GM12872 (cell line): Measurements from ENCODE around the gene MRAP2.

Experiments
- TF ChIP-seq, protein P1 (sequence below): IDR thresholded peaks from 3 replicates; pipeline ENCODE4 v1.5.1; 2011; ENCODE audit warnings: low read depth, mild to moderate bottlenecking, low read length, moderate library complexity; ENCODE audit not compliant: insufficient read depth

The MRAP2 gene

GRCh38 chr6:84062519-84063154 is 29.1 kb downstream of the MRAP2 start:
- TF ChIP-seq, protein P1, sequence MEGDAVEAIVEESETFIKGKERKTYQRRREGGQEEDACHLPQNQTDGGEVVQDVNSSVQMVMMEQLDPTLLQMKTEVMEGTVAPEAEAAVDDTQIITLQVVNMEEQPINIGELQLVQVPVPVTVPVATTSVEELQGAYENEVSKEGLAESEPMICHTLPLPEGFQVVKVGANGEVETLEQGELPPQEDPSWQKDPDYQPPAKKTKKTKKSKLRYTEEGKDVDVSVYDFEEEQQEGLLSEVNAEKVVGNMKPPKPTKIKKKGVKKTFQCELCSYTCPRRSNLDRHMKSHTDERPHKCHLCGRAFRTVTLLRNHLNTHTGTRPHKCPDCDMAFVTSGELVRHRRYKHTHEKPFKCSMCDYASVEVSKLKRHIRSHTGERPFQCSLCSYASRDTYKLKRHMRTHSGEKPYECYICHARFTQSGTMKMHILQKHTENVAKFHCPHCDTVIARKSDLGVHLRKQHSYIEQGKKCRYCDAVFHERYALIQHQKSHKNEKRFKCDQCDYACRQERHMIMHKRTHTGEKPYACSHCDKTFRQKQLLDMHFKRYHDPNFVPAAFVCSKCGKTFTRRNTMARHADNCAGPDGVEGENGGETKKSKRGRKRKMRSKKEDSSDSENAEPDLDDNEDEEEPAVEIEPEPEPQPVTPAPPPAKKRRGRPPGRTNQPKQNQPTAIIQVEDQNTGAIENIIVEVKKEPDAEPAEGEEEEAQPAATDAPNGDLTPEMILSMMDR: no peak

DNA sequence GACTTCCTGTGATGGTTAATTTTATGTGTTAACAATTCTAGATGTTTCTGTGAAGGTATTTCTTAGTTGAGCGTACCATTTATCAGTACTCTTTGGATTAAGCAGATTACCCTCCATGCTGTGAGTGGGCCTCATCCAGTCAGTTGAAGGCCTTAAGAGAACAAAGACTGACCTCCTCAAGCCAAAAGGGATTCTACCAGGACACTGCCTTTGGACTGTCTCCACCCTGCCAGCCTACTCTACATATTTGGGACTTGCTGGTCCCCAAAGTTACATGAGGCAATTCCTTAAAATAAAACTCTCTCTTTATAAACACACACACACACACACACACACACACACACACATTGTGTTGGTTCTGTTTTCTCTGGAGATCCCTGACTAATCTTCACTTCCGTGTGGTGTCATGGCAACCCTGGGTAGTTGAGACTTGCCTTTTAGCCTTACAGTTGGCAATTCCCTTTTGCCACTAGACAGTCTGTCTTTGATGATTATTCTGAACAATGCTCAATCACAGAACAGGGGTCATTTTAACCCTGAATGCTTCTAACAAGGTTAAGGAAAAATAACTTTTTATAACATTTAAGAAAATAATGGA is 32.2 kb downstream of the MRAP2 start:
- TF ChIP-seq, protein P1: no peak

- TF ChIP-seq, protein P1: no peak
These were observed 33.0 kb downstream of the MRAP2 start for GRCh38 chr6:84066536-84066935.

DNA sequence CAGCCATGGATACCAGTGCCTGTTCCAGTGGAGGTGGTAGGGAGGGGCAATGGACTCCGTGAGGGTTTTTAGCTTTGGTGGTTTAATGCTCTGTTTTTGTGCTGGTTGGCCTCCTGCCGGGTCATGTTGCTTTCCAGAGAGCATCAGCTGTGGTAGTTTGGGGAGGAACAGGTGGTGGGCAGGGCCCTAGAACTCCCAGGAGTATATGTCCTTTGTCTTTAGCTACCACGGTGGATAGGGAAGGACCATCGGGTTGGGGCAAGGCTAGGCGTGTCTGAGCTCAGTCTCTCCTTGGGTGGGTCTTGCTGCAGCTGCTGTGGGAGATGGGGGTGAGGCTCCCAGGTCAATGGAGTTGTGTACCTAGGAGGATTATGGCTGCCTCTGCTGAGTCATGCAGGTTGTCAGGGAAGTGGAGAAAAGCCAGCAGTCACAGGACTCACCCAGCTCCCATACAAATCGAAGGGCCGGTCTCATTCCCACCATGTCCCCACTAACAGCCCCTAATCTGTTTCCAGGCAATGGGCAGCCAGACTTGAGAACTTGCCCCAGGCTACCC is 38.9 kb downstream of the MRAP2 start:
- TF ChIP-seq, protein P1: no peak

DNA sequence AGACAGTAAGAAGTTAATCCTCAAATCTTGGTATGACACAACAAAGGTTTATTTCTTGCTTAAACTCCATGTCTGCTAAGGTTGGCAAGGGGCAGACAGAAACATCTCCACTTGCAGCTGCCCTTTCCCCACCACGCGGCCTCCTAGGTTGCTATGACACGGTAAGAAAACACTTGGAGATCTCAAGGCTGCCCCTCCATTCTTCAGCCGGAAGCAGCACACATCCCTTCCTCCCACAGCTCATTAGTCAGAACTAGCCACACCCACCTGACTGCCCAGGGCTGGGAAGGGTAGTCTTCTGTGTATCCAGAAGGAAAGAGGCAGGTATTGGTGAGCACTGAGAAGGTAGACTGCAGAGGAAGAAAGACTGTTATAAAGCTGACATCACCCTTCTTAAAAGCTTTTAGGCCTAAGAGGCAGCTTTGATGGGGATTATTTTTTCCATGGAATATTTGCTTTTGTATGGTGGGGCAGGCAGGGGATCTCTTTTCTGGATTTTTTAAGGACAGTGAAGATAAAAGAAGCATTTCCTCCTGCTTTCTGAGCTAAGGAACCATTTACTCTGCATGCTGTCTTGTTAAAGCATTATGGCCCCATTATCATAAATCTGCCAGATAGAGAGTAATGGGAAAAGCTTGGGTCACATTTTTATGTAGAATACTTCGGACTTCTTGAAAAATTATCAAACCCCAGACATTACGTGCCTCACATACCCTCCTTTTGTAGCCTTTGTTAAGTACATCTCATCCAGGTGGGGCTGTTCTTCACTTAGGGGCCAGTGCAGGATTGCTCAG is 41.6 kb downstream of the MRAP2 start:
- TF ChIP-seq, protein P1: no peak

DNA sequence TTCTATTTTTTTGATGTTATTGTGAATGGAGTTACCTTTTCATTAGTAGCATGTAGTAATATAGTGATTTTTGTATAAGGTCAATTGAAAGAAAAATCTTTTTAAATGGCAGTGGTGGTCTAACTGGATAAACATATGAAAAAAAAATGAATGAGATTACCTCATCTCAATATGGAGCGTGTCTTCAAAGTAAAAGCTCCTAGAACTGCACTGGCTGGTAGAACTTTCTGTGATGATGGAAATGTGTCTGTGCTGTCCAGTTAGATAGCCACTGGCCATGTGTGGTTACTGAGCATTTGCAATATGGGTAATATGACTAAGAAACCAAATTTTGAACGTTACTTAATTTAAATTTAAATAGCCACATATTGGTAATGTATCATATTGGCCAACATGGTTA is 44.1 kb downstream of the MRAP2 start:
- TF ChIP-seq, protein P1: no peak

GRCh38 chr6:84078335-84078734 is 44.8 kb downstream of the MRAP2 start:
- TF ChIP-seq, protein P1: no peak
